ENCODE measurements around the gene TJP1. TPM values are rescaled to one million over a fixed set of nuclear protein-coding genes. Genes with fewer than 3 reads are reported as not detected.
"Not testable (repeated sequence)": the region's sequence is repeated elsewhere in the genome, so short reads cannot be mapped to it uniquely, and the experiment has no call there.

Gene TJP1
- total and polyA plus RNA-seq, 8 donors: 14.7 to 80.0 (median 39.0) TPM

- no peak for FAIRE-seq
- WGBS, 2 donors: 83 to 85% methylated on average over 4 of the region's 4 CpGs
- TF ChIP-seq CTCF (IDR thresholded peaks at IDR 0.05): no peak
- Histone ChIP-seq H3K4me3 (no peak overlapping the region), H3K36me3 (no peaks in the 10 kb centered on the region), H3K27me3 (no peaks in the 10 kb centered on the region), H3K27ac (peak overlapping the region in 3 of 4 donors; percentile 68 to 86 (median 80)), H3K4me1 (no peaks in the 10 kb centered on the region), H3K9me3 (no peaks in the 10 kb centered on the region)
- no peak for ATAC-seq
- DNase-seq: no peak
- intact Hi-C loops (cut with DNase I): no loop called here
These were observed 143.7 kb downstream of the TJP1 start for GRCh38 chr15:29678504-29679034.

GRCh38 chr15:29677871-29678461, 144.3 kb downstream of the TJP1 start:
- TF ChIP-seq CTCF (IDR thresholded peaks at IDR 0.05): no peak
- Histone ChIP-seq H3K27ac (peak overlapping the region in 3 of 4 donors; percentile 68 to 86 (median 80)), H3K9me3 (no peaks in the 10 kb centered on the region), H3K36me3 (no peaks in the 10 kb centered on the region), H3K4me1 (no peaks in the 10 kb centered on the region), H3K27me3 (no peaks in the 10 kb centered on the region), H3K4me3 (no peak overlapping the region)
- DNase-seq: peak in 5 of 6 donors; percentile 43 to 68 (median 59)
- no peak for FAIRE-seq
- ATAC-seq: peak; percentile 12 to 40 (median 25)
- 65 to 71% methylated on average over 10 of the region's 10 CpGs for WGBS, 2 donors
- intact Hi-C loops (cut with DNase I): no loop called here

GRCh38 chr15:29677455-29677854, 144.8 kb downstream of the TJP1 start:
- TF ChIP-seq CTCF (IDR thresholded peaks at IDR 0.05): no peak
- H3K36me3 ChIP-seq: no peaks in the 10 kb centered on the region
- 57 to 63% methylated on average over 4 of the region's 4 CpGs for WGBS, 2 donors
- intact Hi-C loops (cut with DNase I): no loop called here
- no peak for ATAC-seq
- peak overlapping the region in 1 of 4 donors; percentile 69 for H3K4me3 ChIP-seq
- H3K27me3 ChIP-seq: no peaks in the 10 kb centered on the region
- no peak for DNase-seq
- H3K27ac ChIP-seq: peak overlapping the region; percentile 18 to 86 (median 74)
- peaks cover 0 to under 1% (median 0%) of the 10 kb centered on the region in 3 donors for H3K4me1 ChIP-seq
- FAIRE-seq: no peak
- H3K9me3 ChIP-seq: no peaks in the 10 kb centered on the region

- Histone ChIP-seq H3K27me3 (no peaks in the 10 kb centered on the region), H3K9me3 (no peaks in the 10 kb centered on the region), H3K4me1 (peaks cover 0 to 4% (median under 1%) of the 10 kb centered on the region in 3 donors), H3K4me3 (peak overlapping the region in 2 of 4 donors; percentile 51 to 69), H3K27ac (peak overlapping the region; percentile 18 to 86 (median 74)), H3K36me3 (no peaks in the 10 kb centered on the region)
- intact Hi-C loops (cut with DNase I): no loop called here
- DNase-seq: no peak
- TF ChIP-seq CTCF (IDR thresholded peaks at IDR 0.05): no peak
- 56 to 64% methylated on average over 8 of the region's 8 CpGs for WGBS, 2 donors
- no peak for FAIRE-seq
- peak in 2 of 4 donors; percentile 10 to 24 for ATAC-seq
These were observed 145.3 kb downstream of the TJP1 start for GRCh38 chr15:29676961-29677402.

- FAIRE-seq; H3K36me3 ChIP-seq; H3K27me3 ChIP-seq; H3K9me3 ChIP-seq; DNase-seq; H3K4me1 ChIP-seq; intact Hi-C loops (cut with DNase I); ATAC-seq: not testable (repeated sequence)
- 68 to 73% methylated on average over 13 of the region's 13 CpGs for WGBS, 2 donors
- peak overlapping the region; percentile 68 to 86 (median 80) for H3K27ac ChIP-seq
- peak overlapping the region in 2 of 4 donors; percentile 51 to 69 for H3K4me3 ChIP-seq
These were observed 145.8 kb downstream of the TJP1 start for GRCh38 chr15:29676374-29676960.
